PC-3 (cell line): ENCODE results near the gene CRELD1.

ENCODE experiments used
- EZH2phosphoT487 ChIP-seq: fragments of 300-600 bp; sonication (generic); IDR thresholded peaks from 2 replicates; pipeline ENCODE4 v1.6.1; 2018; ENCODE audit warnings: mild to moderate bottlenecking, antibody characterized with exemption, low read length, borderline replicate concordance
- TF ChIP-seq, protein P1 (sequence below): fragments of 300-600 bp; sonication (generic); conservative IDR thresholded peaks from 2 replicates; pipeline ENCODE4 v1.5.1; 2017; ENCODE audit warnings: antibody characterized with exemption, low read depth, mild to moderate bottlenecking, low read length

DNA sequence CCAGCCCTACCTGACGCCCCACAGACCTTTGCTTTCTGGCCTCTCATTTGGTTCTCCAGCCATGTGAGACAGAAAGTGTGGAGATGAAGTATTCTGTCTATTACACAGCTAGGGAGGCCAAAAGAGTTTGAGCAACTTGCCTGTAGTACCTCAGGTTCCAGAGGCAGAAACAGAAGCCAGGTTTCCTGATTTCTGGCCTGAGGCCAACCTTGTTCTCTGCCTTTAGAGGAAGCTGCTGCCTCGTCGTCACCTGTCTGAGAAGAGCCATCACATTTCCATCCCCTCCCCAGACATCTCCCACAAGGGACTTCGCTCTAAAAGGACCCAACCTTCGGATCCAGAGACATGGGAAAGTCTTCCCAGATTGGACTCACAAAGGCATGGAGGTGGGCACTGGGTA lies 27.2 kb upstream of the CRELD1 start:
- TF ChIP-seq, protein P1, sequence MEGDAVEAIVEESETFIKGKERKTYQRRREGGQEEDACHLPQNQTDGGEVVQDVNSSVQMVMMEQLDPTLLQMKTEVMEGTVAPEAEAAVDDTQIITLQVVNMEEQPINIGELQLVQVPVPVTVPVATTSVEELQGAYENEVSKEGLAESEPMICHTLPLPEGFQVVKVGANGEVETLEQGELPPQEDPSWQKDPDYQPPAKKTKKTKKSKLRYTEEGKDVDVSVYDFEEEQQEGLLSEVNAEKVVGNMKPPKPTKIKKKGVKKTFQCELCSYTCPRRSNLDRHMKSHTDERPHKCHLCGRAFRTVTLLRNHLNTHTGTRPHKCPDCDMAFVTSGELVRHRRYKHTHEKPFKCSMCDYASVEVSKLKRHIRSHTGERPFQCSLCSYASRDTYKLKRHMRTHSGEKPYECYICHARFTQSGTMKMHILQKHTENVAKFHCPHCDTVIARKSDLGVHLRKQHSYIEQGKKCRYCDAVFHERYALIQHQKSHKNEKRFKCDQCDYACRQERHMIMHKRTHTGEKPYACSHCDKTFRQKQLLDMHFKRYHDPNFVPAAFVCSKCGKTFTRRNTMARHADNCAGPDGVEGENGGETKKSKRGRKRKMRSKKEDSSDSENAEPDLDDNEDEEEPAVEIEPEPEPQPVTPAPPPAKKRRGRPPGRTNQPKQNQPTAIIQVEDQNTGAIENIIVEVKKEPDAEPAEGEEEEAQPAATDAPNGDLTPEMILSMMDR: no peak
- TF ChIP-seq EZH2phosphoT487: no peak
